RWPE1 (cell line): Measurements from ENCODE around the gene DOK1.
A peak's percentile ranks its signal among the peaks of the same experiment; 100 is the strongest.

Source experiments
- CTCF ChIA-PET: fragments of 350-600 bp; sonication (Branson Sonifier 250); formaldehyde crosslinking; extraction: SDS; loops from one replicate; lab custom pipeline; 2021; lab: Yijun Ruan, JAX
- POLR2A ChIA-PET: fragments of 400-600 bp; formaldehyde crosslinking; extraction: SDS; loops from one replicate; lab custom pipeline; 2020; ENCODE audit warnings: antibody characterized with exemption; ENCODE audit not compliant: low non-redundant PET; lab: Yijun Ruan, JAX
- DNase-seq: peaks from one replicate; pipeline ENCODE4 v3.0.0; 2012; ENCODE audit warnings: low spot score
- H3K27ac ChIP-seq: fragments of 450-650 bp; 2 replicates; pipeline ENCODE4 v1.5.1; 2017
- TF ChIP-seq, protein P1 (sequence below): fragments of 450-650 bp; conservative IDR thresholded peaks from 2 replicates; pipeline ENCODE4 v1.5.1; 2017; ENCODE audit warnings: low read depth, mild to moderate bottlenecking

DOK1 gene

DNA sequence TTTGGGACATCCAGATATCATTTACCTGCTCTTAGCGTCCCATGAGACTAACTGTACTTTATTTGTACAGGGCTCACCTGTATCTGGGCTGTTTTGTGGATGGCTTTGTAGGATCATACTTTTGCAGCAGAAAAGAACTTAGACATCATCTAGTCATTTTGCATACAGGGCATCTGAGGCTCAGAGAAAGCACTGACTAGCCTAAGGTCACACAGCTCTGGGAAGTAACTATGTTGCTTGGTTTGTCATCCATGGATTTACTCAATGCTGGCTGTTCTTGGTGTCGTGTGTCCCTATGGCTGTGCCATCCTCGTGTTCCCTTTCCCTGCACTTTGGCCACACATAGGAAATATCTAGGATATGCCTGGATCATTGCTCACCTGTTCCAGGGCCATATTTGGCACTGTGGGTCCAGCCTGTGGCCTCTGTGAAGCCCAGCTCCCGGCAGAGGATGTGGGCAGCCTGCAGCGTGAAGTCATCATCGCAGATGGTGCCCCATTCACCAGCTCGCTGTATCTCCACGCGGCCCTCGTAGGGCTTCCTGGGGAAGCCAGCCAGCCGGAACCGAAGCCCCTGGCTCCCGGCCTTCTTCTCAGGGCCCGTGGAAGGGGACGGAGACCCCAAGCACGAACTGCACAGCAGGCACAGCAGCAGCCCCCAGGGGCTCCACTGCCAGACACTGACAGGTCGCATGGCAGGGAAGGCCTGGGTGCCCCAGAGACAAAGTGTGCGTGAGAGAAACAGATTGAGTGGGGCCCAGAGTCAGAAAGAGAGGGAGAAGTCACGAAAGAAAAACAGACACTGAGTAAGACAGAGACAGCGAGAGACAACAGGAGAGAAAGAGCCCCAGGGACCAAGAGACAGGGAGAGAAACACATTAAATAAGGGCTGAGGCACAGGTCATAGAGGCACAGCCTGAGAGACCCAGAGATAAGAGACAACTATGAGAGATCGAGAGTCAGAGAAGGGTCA, 2.3 kb upstream of the DOK1 start:
- ChIA-PET CTCF (interaction anchor here (0.5 to 0.7 kb wide), 3 partner anchors 43 to 1508 kb away, joined by 3 to 8 read pairs (median 4); no protein-coding TSS in a partner anchor), POLR2A (interaction anchor here (0.6 kb wide), 1 partner anchor 11 kb away, joined by 4 read pairs; no protein-coding TSS in a partner anchor)
- TF ChIP-seq, protein P1, sequence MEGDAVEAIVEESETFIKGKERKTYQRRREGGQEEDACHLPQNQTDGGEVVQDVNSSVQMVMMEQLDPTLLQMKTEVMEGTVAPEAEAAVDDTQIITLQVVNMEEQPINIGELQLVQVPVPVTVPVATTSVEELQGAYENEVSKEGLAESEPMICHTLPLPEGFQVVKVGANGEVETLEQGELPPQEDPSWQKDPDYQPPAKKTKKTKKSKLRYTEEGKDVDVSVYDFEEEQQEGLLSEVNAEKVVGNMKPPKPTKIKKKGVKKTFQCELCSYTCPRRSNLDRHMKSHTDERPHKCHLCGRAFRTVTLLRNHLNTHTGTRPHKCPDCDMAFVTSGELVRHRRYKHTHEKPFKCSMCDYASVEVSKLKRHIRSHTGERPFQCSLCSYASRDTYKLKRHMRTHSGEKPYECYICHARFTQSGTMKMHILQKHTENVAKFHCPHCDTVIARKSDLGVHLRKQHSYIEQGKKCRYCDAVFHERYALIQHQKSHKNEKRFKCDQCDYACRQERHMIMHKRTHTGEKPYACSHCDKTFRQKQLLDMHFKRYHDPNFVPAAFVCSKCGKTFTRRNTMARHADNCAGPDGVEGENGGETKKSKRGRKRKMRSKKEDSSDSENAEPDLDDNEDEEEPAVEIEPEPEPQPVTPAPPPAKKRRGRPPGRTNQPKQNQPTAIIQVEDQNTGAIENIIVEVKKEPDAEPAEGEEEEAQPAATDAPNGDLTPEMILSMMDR = no peak
- no peak overlapping the region for H3K27ac ChIP-seq
- DNase-seq = no peak

DNA sequence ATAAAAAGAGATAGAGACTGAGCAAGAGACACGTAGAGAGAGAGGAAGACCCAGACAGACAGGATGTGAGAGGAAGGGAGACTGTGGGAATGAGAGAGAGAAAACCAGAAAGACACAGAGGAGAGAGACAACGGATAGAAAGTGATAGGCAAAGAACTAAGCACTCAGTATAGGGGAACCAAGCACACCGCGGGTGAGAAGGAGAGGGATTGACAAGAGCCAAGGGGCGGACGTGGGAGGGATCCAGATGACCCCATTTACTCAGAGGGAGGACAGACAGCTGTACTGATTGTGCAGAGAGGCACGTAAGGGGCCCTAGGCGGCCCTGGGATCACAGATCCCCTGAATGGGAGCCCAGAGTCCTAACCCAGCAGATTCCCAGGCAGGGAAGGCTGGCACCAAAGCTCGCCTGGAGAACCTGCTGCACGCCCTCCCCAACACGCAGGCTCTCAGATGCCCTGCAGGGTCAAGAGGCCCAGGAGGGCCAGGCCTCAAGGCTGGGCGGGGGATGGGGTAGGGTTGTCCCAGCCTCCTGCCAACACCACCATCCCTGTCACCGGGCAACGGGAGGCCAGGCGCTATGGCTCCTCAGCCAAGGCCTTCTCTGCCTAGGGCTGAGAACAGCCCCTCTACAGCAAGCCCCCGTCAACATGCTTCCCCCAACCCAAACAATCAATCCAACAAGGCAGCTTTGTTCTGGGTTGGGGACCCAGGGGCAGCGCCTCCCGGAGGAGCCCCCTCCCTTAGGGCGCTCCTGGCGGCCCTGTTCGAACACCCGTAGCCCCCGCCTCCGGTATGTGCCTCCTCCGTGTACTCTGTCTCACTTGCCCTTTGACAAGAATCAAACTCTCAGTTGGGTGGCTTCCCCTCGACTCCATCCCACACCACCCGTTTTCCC, 1.4 kb upstream of the DOK1 start:
- H3K27ac ChIP-seq = peak overlapping the region; percentile 58
- ChIA-PET CTCF (interaction anchor here (0.6 to 0.7 kb wide), 2 partner anchors 8 to 1509 kb away, joined by 3 read pairs; no protein-coding TSS in a partner anchor), POLR2A (no interaction called here)
- no peak for DNase-seq
- TF ChIP-seq, protein P1 = no peak

DNA sequence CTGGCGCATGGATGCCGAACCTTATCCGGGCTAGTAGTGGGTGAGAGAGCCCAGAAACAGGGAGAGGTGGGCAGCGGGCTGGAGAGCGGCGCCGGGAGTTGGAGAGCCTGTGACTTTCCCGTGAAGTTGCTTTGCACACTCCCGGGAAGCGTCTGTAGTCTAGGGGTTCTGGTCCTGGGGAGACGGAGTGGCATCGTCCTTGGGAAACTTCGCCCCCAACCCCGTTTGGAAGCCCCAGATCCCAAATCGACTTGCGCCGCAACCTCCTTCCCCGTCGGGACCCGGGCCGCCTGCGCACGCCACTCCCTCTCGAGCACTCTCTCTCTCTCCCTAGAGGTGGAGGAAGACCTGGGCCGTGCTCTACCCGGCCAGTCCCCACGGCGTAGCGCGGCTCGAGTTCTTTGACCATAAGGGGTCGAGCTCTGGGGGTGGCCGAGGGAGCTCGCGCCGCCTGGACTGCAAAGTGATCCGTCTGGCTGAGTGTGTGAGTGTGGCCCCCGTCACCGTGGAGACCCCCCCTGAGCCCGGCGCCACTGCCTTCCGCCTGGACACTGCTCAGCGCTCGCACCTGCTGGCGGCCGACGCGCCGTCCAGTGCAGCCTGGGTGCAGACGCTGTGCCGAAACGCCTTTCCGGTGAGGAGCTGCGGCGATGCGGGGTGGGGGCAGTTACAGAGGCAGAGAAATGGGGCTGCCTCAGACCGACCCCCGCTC, 456 bp downstream of the DOK1 start:
- no peak for DNase-seq
- TF ChIP-seq, protein P1 = no peak
- CTCF ChIA-PET = no interaction called here
- peak overlapping the region; percentile 58 for H3K27ac ChIP-seq
- POLR2A ChIA-PET = no interaction called here

DNA sequence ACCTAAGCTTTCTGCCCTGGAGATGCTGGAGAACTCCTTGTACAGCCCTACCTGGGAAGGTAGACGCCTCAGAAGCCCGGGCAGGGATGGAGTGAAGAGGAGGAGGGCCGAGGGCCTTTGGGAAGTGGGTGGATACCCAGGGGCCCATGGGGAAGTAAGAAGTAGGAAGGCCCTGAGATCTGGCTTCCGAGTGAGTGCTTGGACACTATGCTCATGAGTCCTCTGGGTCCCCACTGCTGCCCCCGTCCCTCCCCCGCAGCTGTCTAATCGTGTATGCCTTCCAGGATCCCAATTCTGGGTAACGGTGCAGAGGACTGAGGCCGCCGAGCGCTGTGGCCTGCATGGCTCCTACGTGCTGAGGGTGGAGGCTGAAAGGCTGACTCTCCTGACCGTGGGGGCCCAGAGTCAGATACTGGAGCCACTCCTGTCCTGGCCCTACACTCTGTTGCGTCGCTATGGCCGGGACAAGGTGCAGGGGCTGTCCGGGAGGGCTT, 1.1 kb downstream of the DOK1 start:
- no peak for DNase-seq
- ChIA-PET CTCF (no interaction called here), POLR2A (no interaction called here)
- TF ChIP-seq, protein P1 = no peak
- H3K27ac ChIP-seq = no peak overlapping the region

DNA sequence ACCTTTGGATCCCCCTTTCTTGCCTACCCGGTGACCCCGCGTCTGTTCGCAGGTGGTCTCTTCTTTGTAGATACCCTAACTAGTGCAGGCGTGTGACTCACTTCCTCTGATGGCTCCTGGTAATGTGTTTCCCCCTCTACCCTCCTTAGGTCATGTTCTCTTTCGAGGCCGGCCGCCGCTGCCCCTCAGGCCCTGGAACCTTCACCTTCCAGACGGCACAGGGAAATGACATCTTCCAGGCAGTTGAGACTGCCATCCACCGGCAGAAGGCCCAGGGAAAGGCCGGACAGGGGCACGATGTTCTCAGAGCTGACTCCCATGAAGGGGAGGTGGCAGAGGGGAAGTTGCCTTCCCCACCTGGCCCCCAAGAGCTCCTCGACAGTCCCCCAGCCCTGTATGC, 1.6 kb downstream of the DOK1 start:
- CTCF ChIA-PET = no interaction called here
- no peak for DNase-seq
- no peak overlapping the region for H3K27ac ChIP-seq
- POLR2A ChIA-PET = no interaction called here
- TF ChIP-seq, protein P1 = no peak
